B cell (primary cell): ENCODE measurements around the gene HIBCH.

ENCODE experiments used
- EZH2 ChIP-seq: IDR thresholded peaks from 2 replicates; pipeline ENCODE4 v1.6.1; 2012; ENCODE audit warnings: borderline replicate concordance, low read depth, mild to moderate bottlenecking, moderate library complexity, low read length; ENCODE audit not compliant: insufficient read depth, poor library complexity, severe bottlenecking
- TF ChIP-seq, protein P1 (sequence below): fragments of 200-600 bp; IDR thresholded peaks from one replicate; pipeline ENCODE4 v1.8.0; 2022; ENCODE audit warnings: antibody characterized with exemption, mild to moderate bottlenecking

DNA sequence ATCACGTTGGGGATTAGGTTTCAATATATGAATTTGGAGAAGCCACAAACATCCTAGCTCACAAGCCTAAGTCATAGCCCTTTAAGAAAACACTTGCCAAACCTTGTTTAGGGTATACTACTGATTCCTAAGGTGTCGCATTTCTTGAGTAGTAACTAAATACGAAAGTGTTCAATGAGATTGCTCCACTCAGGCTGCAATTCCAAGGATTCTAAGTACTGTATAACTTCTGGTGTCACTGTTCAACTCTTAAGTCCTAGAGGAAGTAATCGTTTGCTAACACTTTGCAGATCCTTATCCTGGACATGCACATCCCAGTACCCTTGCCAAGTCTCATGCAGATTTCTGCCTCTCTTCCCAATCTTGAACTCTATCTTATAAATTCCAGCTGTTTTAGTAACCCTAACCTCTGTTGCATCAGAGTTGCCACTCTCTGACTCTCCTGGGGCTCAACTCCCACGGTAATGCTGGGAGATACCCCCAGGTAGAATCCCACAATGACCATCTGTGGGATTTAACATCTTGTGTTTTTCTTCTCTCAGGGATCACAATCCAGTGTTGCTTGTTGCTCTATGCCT lies 122.4 kb downstream of the HIBCH start:
- TF ChIP-seq, protein P1, sequence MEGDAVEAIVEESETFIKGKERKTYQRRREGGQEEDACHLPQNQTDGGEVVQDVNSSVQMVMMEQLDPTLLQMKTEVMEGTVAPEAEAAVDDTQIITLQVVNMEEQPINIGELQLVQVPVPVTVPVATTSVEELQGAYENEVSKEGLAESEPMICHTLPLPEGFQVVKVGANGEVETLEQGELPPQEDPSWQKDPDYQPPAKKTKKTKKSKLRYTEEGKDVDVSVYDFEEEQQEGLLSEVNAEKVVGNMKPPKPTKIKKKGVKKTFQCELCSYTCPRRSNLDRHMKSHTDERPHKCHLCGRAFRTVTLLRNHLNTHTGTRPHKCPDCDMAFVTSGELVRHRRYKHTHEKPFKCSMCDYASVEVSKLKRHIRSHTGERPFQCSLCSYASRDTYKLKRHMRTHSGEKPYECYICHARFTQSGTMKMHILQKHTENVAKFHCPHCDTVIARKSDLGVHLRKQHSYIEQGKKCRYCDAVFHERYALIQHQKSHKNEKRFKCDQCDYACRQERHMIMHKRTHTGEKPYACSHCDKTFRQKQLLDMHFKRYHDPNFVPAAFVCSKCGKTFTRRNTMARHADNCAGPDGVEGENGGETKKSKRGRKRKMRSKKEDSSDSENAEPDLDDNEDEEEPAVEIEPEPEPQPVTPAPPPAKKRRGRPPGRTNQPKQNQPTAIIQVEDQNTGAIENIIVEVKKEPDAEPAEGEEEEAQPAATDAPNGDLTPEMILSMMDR, result no peak
- no peak for TF ChIP-seq EZH2
